HUDEP-2 (cell line): ENCODE measurements around the gene EIF4A3.

ENCODE experiments used
- DNase-seq, 76 experiments: peaks; one replicate each; lab custom pipeline; 2025; ENCODE audit not compliant: unreplicated experiment in 76 of 76; lab: John Stamatoyannopoulos, UW

The EIF4A3 gene

GRCh38 chr17:80173916-80174315 is 27.0 kb upstream of the EIF4A3 start:
- DNase-seq = no peak

GRCh38 chr17:80173126-80173525 is 26.2 kb upstream of the EIF4A3 start:
- no peak for DNase-seq

- no peak for DNase-seq
These were observed 24.8 kb upstream of the EIF4A3 start for GRCh38 chr17:80171681-80172080.

GRCh38 chr17:80169784-80170500 is 23.0 kb upstream of the EIF4A3 start, which contains the start of gene CARD14:
Gene CARD14 (plus strand): TSS chr17:80170030. CDS start chr17:80181439, 11,409 bp downstream.
- DNase-seq = no peak

- peak in 2 of 76 experiments; percentile 16 to 30 for DNase-seq
These were observed 22.2 kb upstream of the EIF4A3 start for GRCh38 chr17:80169107-80169506.

DNA sequence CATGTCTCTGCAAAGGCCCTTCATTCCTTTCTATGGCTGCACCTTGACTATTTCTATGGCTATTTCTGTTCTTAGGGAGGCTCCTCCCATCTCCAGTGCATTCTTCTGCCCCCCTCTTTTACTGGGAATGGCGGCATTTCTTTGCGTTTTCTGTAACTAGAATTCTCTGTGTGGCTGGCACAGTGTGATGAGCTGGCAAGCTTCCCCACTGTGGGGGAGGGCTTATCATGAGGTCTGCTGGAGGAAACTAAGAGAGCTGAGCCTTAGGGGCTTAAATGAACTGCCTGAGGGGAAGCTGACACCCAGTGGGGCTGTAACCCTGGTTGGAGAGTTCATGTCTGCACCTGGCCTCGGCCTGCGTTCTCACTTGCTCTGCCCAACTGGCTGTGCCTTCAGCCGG is 21.4 kb upstream of the EIF4A3 start:
- DNase-seq = peak in 52 of 76 experiments; percentile 4 to 66 (median 29)

DNA sequence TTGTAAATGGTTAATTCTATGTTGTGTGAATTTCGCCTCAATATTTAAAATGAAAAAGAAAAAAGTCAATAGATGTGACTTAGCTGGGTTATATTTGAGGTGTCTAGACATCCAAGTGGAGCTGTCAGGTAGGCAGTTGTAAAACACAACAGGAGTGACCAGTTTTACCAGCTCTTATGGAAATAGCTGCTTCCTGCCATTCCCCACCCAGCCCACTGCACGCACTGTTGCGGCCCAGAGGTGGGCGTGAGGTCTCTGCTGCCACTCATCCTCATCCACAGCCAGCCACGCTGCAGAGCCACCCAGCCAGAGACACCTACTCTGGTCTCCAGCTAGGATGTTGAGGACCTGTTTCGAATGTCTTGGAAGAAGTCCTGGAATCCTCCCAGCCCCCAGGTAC is 19.5 kb upstream of the EIF4A3 start:
- DNase-seq = no peak

GRCh38 chr17:80164185-80164584 is 17.3 kb upstream of the EIF4A3 start:
- DNase-seq = no peak

- DNase-seq = peak in 44 of 76 experiments; percentile 9 to 71 (median 31)
These were observed 16.4 kb upstream of the EIF4A3 start for GRCh38 chr17:80163336-80163735.

DNA sequence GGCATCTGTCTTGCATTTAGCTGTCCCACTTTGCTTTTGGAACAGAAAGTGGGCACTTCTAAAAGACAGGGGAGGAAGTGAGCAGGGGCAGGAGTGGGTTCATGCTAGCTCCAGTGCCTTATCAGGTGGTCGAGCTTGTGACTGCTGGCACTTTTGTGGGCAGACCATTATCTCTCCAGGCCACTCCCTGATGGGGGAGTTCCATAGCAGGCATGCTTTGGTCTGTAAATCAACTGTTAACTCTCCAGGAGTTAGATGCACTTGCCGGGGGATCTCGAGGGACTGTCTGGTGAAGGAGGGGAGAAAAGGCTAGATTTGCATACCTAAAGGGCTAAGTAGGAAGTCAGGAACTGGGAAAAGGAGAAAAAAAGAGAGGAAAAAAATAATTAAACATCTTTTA is 13.6 kb upstream of the EIF4A3 start:
- peak in 72 of 76 experiments; percentile 19 to 87 (median 67) for DNase-seq

DNA sequence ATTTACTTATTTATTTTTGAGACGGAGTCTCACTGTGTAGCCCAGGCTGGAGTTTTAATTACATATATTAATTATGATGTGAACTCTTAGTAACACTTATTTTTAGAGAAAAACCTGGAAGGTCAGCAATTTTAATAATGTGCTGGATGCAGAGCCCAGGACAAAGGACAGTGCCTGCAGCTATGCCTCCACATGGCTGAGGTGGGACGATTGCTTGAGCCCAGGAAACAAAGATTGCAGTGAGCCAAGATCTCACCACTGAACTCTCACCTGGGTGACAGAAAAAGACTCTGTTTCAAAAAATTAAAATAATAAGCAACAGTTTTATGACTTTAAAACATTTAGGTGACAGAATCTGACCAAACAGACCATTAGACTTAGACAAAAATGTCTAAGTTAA is 11.9 kb upstream of the EIF4A3 start:
- no peak for DNase-seq

- DNase-seq = peak in 1 of 76 experiments; percentile 6
These were observed 8.7 kb upstream of the EIF4A3 start for GRCh38 chr17:80155600-80155999.

- DNase-seq = no peak
These were observed 7.2 kb upstream of the EIF4A3 start for GRCh38 chr17:80154166-80154565.

- DNase-seq = no peak
These were observed 6.1 kb upstream of the EIF4A3 start for GRCh38 chr17:80153004-80153403.

DNA sequence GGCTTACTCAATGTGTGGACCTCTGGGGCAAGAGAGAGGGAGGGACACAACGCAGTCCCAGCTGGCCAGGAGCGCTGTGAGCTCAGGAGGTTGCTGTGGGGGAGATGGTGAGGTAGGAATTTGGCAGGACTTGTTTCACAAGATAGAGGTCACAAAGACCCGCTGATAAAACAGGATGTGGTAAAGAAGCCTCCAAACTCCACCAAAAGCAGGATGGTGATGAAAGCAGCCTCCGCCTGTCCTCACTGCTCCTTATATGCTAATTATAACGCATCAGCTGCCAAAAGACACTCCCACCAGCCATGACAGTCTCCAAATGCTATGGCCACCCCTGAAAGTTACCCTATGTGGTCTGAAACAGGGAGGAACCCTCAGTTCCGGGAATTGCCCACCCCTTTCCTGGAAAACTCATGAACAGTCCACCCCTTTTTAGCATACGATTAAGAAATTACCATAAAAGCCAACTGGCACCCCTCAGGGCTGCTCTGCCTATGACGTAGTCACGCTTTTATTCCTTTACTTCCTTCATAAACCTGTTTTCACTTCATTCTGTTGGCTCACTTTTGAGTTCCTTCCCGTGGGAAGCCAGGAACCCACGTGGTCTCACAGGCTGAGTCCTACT is 5.3 kb upstream of the EIF4A3 start:
- peak in 32 of 76 experiments; percentile 7 to 75 (median 22) for DNase-seq

DNA sequence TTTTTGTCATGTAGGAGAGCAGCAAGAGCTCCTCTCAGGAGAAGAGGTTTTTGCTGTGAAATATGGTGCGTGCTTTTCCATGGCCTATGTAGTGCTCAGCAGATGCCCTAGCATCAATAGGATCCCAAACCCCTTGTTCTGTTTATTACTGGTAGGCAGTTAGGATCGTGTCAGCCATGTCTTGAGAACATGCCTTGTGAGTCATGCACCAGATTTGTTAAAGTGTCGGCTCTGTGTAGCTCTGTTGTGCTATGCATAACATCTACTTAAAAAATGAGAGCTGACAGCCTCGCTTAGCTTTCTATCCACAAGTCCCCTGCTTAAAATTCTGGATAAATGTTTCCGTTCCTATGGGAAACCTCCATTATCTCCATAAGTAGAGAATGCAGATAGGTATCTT is 4.4 kb upstream of the EIF4A3 start:
- no peak for DNase-seq

GRCh38 chr17:80146121-80147034 is 550 bp downstream of the EIF4A3 start:
- DNase-seq = peak in 2 of 76 experiments; percentile 19 to 48

DNA sequence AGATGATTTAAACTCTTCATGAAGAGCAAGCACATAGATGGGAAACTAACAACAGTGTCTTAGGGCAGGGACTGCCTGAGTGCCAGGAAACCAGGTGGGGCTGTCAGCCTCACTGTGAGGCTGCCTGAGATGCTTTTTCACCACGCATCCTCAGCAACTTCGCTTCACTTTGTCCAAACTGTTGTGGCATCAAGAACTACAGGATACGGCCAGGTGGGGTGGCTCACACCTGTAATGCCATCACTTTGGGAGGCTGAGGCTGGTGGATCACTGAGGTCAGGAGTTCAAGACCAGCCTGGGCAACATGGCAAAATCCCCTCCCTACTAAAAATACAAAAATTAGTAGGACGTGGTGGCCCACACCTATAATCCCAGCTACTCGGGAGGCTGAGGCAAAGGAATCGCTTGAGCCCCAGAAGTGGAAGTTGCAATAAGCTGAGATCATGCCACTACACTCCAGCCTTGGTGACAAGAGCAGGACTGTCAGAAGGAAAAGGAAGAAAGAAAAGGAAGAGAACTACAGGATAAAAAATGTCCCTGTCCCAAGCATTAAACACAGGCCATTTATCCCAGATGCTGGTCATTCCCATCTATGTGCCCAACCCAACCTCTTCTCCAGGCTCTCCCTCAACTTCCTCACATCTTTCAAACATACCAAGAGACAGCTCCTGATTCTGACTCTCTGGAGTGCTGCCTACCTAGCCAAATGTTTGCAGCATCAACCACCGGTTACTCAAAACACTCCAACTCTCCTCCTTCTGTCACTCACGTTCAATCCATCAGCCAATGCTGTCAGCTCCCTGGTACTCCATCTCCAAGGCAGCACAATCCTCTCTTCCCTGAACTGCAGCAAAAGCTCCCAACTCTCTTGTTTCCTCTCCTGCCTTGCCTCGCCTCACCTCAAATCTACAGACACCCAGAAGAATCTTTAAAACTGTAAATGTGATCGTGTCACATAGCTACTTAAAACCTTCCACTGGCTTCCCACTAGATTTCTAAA is 1.6 kb downstream of the EIF4A3 start:
- peak in 1 of 76 experiments; percentile 6 for DNase-seq

GRCh38 chr17:80142929-80143328 is 4.0 kb downstream of the EIF4A3 start:
- no peak for DNase-seq
